ENCODE results near the gene SP3. TPM values are rescaled to one million over a fixed set of nuclear protein-coding genes. Genes with fewer than 3 reads are reported as not detected.
A peak's percentile ranks its signal among the peaks of the same experiment; 100 is the strongest.

Gene SP3
- total and polyA plus RNA-seq, 9 of the 15 experiments (the other 6 are each of a cell fraction or from before 2014, with no cell fraction given): 12.0 to 106 (median 74.9) TPM

GRCh38 chr2:173891315-173892037, 73.7 kb downstream of the SP3 start (continued):
- TF ChIP-seq E2F4 (CRISPR knock-in tag; IDR thresholded peaks at IDR 0.05; ENCODE audit: low read depth) (no peak), HDAC2 (IDR thresholded peaks at IDR 0.05) (peak; percentile 60; the same call in 1 of the 2 replicates), UBTF (IDR thresholded peaks at IDR 0.05; ENCODE audit: borderline replicate concordance in 1 of 2, low read depth in 2 of 2, low read length in 2 of 2) (no peak), SIRT6 (IDR thresholded peaks at IDR 0.05; ENCODE audit: low read depth, low read length) (no peak), GABPA (tag; conservative IDR thresholded peaks at IDR 0.05; ENCODE audit: low read depth) (no peak), TRIM28 (IDR thresholded peaks at IDR 0.05) (no peak), HOXB6 (CRISPR knock-in tag; IDR thresholded peaks at IDR 0.05; ENCODE audit: borderline replicate concordance) (no peak), ZNF263 (CRISPR knock-in tag; IDR thresholded peaks at IDR 0.05; ENCODE audit: borderline replicate concordance) (peak; percentile 60; the same call in 1 of the 2 replicates), PCBP2 (IDR thresholded peaks at IDR 0.05; ENCODE audit: low read depth, low read length, poor library complexity, severe bottlenecking) (no peak), PKNOX1 (IDR thresholded peaks at IDR 0.05) (peak; percentile 46; the same call in 1 of the 2 replicates), CBFA2T3 (IDR thresholded peaks at IDR 0.05) (peak; percentile 96), GTF2A2 (tag; IDR thresholded peaks at IDR 0.05) (no peak), EGR1 (conservative IDR thresholded peaks at IDR 0.05) (no peak), ZNF512 (tag; IDR thresholded peaks at IDR 0.05) (no peak), ZNF518B (CRISPR knock-in tag; IDR thresholded peaks at IDR 0.05) (no peak), HNRNPUL1 (IDR thresholded peaks at IDR 0.05; ENCODE audit: low read length) (no peak), MAZ (CRISPR knock-in tag; conservative IDR thresholded peaks at IDR 0.05 in 1 of 2, IDR thresholded peaks at IDR 0.05 in 1 of 2) (peak in 1 of 2 experiments; percentile 37; a peak in 1 of 4 replicates)

Data from K562 (cell line).